ENCODE results near the gene BCORL1. TPM values are rescaled to one million over a fixed set of nuclear protein-coding genes. Genes with fewer than 3 reads are reported as not detected.

The BCORL1 gene
- total and polyA plus RNA-seq, 2 donors (not counting 1 experiment from before 2014, with no cell fraction given): 1.1 to 2.8 TPM

GRCh38 chrX:130103605-130104004, 121.2 kb downstream of the BCORL1 start:
- no peak overlapping the region for H3K27ac ChIP-seq (ENCODE audit: insufficient read depth, low read length)
- H3K36me3 ChIP-seq (ENCODE audit: control insufficient read depth, insufficient read depth, low read length): no peaks in the 10 kb centered on the region
- H4K20me1 ChIP-seq (ENCODE audit: control insufficient read depth, extremely low read depth, insufficient read depth, low read length): no peaks in the 10 kb centered on the region
- TF ChIP-seq CTCF (conservative IDR thresholded peaks at IDR 0.05 in 1 of 2, IDR thresholded peaks at IDR 0.05 in 1 of 2; ENCODE audit: low read depth in 1 of 2, low read length in 2 of 2) (no peak), EZH2 (IDR thresholded peaks at IDR 0.05; ENCODE audit: low read length, missing control alignments) (no peak)
- no peak overlapping the region for H3K9ac ChIP-seq (ENCODE audit: insufficient read depth, low read length)
- no peak overlapping the region for H2AFZ ChIP-seq (ENCODE audit: low read length)
- peaks cover 37% of the 10 kb centered on the region for H3K79me2 ChIP-seq (ENCODE audit: control insufficient read depth, insufficient read depth, low read length)
- no peak for DNase-seq (ENCODE audit: low read depth in 2 of 2)
- H3K4me3 ChIP-seq (replicated peaks in 1 of 4; ENCODE audit: control extremely low read depth in 1 of 4, insufficient read depth in 1 of 4, low read depth in 3 of 4, low read length in 4 of 4): no peak overlapping the region
- no peak overlapping the region for H3K4me2 ChIP-seq (ENCODE audit: extremely low read depth, insufficient read depth, low read length)
- H3K9me3 ChIP-seq (ENCODE audit: control insufficient read depth, insufficient read depth, low read depth, low read length): no peaks in the 10 kb centered on the region
- peaks cover 2% of the 10 kb centered on the region for H3K4me1 ChIP-seq (ENCODE audit: control insufficient read depth, extremely low read depth, insufficient read depth, low read length)
- no peaks in the 10 kb centered on the region for H3K27me3 ChIP-seq (ENCODE audit: control insufficient read depth, insufficient read depth, low read length)

GRCh38 chrX:130105244-130105643, 122.8 kb downstream of the BCORL1 start:
- Histone ChIP-seq H2AFZ (ENCODE audit: low read length) (no peak overlapping the region), H3K27ac (ENCODE audit: insufficient read depth, low read length) (no peak overlapping the region), H3K9me3 (ENCODE audit: control insufficient read depth, insufficient read depth, low read depth, low read length) (no peaks in the 10 kb centered on the region), H3K4me2 (ENCODE audit: extremely low read depth, insufficient read depth, low read length) (no peak overlapping the region), H3K4me3 (replicated peaks in 1 of 4; ENCODE audit: control extremely low read depth in 1 of 4, insufficient read depth in 1 of 4, low read depth in 3 of 4, low read length in 4 of 4) (no peak overlapping the region), H3K4me1 (ENCODE audit: control insufficient read depth, extremely low read depth, insufficient read depth, low read length) (no peaks in the 10 kb centered on the region), H3K79me2 (ENCODE audit: control insufficient read depth, insufficient read depth, low read length) (peaks cover 47% of the 10 kb centered on the region), H4K20me1 (ENCODE audit: control insufficient read depth, extremely low read depth, insufficient read depth, low read length) (no peaks in the 10 kb centered on the region), H3K27me3 (ENCODE audit: control insufficient read depth, insufficient read depth, low read length) (no peaks in the 10 kb centered on the region), H3K9ac (ENCODE audit: insufficient read depth, low read length) (no peak overlapping the region), H3K36me3 (ENCODE audit: control insufficient read depth, insufficient read depth, low read length) (no peaks in the 10 kb centered on the region)
- TF ChIP-seq EZH2 (IDR thresholded peaks at IDR 0.05; ENCODE audit: low read length, missing control alignments) (no peak), CTCF (conservative IDR thresholded peaks at IDR 0.05 in 1 of 2, IDR thresholded peaks at IDR 0.05 in 1 of 2; ENCODE audit: low read depth in 1 of 2, low read length in 2 of 2) (no peak)
- DNase-seq (ENCODE audit: low read depth in 2 of 2): no peak

GRCh38 chrX:130106071-130106470, 123.6 kb downstream of the BCORL1 start:
- DNase-seq (ENCODE audit: low read depth in 2 of 2): no peak
- H3K4me3 ChIP-seq (replicated peaks in 1 of 4; ENCODE audit: control extremely low read depth in 1 of 4, insufficient read depth in 1 of 4, low read depth in 3 of 4, low read length in 4 of 4): no peak overlapping the region
- no peaks in the 10 kb centered on the region for H3K4me1 ChIP-seq (ENCODE audit: control insufficient read depth, extremely low read depth, insufficient read depth, low read length)

More at GRCh38 chrX:130106071-130106470, 123.6 kb downstream of the BCORL1 start:
- no peaks in the 10 kb centered on the region for H3K9me3 ChIP-seq (ENCODE audit: control insufficient read depth, insufficient read depth, low read depth, low read length)
- no peaks in the 10 kb centered on the region for H4K20me1 ChIP-seq (ENCODE audit: control insufficient read depth, extremely low read depth, insufficient read depth, low read length)
- H3K36me3 ChIP-seq (ENCODE audit: control insufficient read depth, insufficient read depth, low read length): no peaks in the 10 kb centered on the region
- H3K9ac ChIP-seq (ENCODE audit: insufficient read depth, low read length): no peak overlapping the region
- H3K27me3 ChIP-seq (ENCODE audit: control insufficient read depth, insufficient read depth, low read length): no peaks in the 10 kb centered on the region
- H2AFZ ChIP-seq (ENCODE audit: low read length): no peak overlapping the region
- no peak overlapping the region for H3K27ac ChIP-seq (ENCODE audit: insufficient read depth, low read length)
- peaks cover 45% of the 10 kb centered on the region for H3K79me2 ChIP-seq (ENCODE audit: control insufficient read depth, insufficient read depth, low read length)
- no peak overlapping the region for H3K4me2 ChIP-seq (ENCODE audit: extremely low read depth, insufficient read depth, low read length)
- TF ChIP-seq CTCF (conservative IDR thresholded peaks at IDR 0.05 in 1 of 2, IDR thresholded peaks at IDR 0.05 in 1 of 2; ENCODE audit: low read depth in 1 of 2, low read length in 2 of 2) (no peak), EZH2 (IDR thresholded peaks at IDR 0.05; ENCODE audit: low read length, missing control alignments) (no peak)

Other genes starting within 250 kb of the BCORL1 start
- 0.17 and 1.5 TPM in 2 replicates for gene XPNPEP2, start 243.7 kb upstream of the BCORL1 start, total RNA-seq
- 0.16 and 0.61 TPM in 2 replicates for gene XPNPEP2, start 243.7 kb upstream of the BCORL1 start, polyA plus RNA-seq
- not detected in 2 replicates for gene SASH3, start 202.7 kb upstream of the BCORL1 start, total RNA-seq
- not detected in 2 replicates for gene SASH3, start 202.7 kb upstream of the BCORL1 start, polyA plus RNA-seq
- 13.6 and 21.8 TPM in 2 replicates for gene ZDHHC9, start 138.7 kb upstream of the BCORL1 start, total RNA-seq
- gene ZDHHC9, start 138.7 kb upstream of the BCORL1 start, polyA plus RNA-seq: 38.2 and 38.4 TPM in 2 replicates
- gene UTP14A, start 76.5 kb upstream of the BCORL1 start, total RNA-seq: 15.0 and 17.5 TPM in 2 replicates
- gene UTP14A, start 76.5 kb upstream of the BCORL1 start, polyA plus RNA-seq: 15.6 and 20.3 TPM in 2 replicates
- 5.9 and 9.9 TPM in 2 replicates for gene ELF4, start 127.9 kb downstream of the BCORL1 start, total RNA-seq
- gene ELF4, start 127.9 kb downstream of the BCORL1 start, polyA plus RNA-seq: 13.7 and 17.0 TPM in 2 replicates
- 18.2 and 23.1 TPM in 2 replicates for gene AIFM1, start 183.2 kb downstream of the BCORL1 start, total RNA-seq
- 36.1 and 47.1 TPM in 2 replicates for gene AIFM1, start 183.2 kb downstream of the BCORL1 start, polyA plus RNA-seq
- 12.6 and 18.3 TPM in 2 replicates for gene RAB33A, start 189.3 kb downstream of the BCORL1 start, total RNA-seq
- gene RAB33A, start 189.3 kb downstream of the BCORL1 start, polyA plus RNA-seq: 2.8 and 4.0 TPM in 2 replicates

All from fibroblast of lung (primary cell).